HG03060 (cell line): Measurements from ENCODE around the gene EPHA10.
"Not testable (repeated sequence)": the region's sequence is repeated elsewhere in the genome, so short reads cannot be mapped to it uniquely, and the experiment has no call there.

ENCODE experiments used
- ATAC-seq: cut with Tn5 transposase; IDR thresholded peaks from one replicate; pipeline ENCODE4 v1.9.1; 2021; ENCODE audit warnings: low read depth, moderate number of reproducible peaks; ENCODE audit not compliant: unreplicated experiment

The EPHA10 gene

DNA sequence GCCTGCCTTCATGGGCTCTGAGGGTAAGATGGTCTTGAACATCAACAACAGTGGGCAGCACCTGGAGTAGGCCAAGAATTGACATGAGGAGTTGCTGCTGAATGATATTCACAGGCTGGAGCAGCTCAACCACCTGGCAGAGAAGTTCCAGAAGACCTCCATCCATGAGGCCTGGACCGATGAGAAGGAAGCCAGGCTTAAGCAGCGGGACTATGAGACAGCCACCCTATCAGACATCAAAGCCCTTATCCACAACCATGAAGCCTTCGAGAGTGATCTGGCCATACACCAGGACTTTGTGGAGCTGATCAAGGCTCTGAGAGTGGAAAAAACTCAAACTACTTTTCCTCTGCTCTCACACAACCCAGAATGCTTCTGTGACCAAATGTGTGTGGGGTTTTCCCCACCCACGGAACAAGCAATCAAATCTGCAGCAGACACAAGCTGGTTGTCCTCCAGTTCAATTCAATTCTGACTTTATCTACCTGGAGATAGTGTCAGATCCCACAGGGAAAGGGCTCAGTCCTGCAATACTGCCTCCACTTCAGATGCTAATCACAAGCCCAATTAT lies 12.1 kb upstream of the EPHA10 start:
- no peak for ATAC-seq

DNA sequence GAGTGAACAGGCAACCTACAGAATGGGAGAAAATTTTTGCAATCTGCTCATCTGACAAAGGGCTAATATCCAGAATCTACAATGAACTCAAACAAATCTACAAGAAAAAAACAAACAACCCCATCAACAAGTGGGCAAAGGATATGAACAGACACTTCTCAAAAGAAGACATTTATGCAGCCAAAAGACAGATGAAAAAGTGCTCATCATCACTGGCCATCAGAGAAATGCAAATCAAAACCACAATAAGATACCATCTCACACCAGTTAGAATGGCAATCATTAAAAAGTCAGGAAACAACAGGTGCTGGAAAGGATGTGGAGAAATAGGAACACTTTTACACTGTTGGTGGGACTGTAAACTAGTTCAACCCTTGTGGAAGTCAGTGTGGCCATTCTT lies 6.5 kb upstream of the EPHA10 start:
- not testable (repeated sequence) for ATAC-seq

DNA sequence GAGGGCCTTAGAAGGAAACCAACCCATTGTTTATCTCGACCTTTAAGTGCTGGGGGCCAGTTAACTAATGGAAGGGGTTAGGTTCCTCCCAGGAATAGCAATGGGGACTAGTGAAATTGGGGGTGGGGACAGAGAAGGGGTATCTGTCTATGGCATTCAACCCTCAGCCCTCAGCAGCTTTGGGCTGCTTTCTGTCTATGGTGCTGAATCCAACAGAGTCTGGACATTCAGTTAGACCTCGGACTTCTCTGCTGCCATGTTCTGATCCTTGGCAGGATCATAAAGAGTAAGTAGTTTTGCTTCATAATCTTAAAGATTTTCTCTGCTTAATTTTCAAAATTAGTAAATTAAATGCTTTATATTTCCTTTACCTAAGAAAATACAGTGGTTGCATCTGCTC lies 2.6 kb upstream of the EPHA10 start:
- ATAC-seq = no peak

DNA sequence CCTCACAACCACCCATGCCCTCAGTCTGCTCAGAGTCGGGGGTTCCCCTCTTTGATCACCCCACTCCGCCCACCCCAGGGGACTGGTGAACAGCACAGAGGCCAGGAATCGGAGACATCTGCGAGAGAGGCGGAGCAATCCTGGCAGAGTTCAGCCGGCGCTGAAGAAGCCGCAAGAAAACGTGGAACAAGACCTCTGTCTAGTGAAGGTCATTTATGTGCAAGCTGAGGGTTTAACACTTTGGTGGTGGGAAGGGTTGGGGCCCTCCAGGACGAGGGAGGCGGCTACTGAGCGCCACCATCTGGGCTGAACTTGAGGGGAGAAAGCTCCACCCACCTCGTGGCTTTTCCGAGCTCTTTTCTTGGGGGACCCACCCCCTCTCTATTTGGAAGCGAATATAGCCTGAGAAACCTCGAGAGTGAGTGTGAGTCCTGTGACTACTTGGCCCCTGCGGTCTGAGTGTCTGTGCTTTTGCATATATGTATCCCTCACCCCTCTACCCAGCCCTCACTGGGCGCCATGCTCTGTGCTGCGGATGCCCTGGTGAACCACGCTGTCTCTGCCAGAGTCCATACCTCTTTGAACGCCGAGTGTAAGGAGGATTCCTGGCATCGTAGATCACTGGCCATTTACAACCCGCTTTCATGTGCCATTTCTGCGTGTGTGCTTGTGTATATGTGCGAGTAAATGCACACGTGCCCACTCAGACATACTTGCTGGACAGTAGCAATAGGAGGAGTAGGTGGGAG lies 1.2 kb upstream of the EPHA10 start:
- ATAC-seq = no peak

DNA sequence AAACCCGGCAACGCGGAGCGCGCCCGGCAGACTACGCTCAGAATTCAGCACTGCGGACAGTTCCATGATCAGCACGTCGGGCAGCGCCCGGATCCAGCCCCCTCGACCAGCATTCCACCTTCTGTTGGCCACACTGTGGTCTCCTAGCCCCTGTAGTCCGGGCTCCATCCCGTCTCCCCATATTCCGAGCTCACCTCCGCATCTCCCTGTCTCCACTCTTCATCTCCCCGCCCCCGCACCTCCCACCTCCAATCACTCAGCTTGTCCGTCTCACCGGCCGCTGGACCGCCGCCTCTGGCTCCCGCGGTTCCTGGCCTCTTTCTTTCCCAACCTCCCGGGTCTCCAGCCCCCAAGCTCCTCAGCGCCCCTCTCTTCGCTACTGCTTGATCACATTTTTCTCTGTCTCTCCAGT lies 500 bp downstream of the EPHA10 start:
- no peak for ATAC-seq

DNA sequence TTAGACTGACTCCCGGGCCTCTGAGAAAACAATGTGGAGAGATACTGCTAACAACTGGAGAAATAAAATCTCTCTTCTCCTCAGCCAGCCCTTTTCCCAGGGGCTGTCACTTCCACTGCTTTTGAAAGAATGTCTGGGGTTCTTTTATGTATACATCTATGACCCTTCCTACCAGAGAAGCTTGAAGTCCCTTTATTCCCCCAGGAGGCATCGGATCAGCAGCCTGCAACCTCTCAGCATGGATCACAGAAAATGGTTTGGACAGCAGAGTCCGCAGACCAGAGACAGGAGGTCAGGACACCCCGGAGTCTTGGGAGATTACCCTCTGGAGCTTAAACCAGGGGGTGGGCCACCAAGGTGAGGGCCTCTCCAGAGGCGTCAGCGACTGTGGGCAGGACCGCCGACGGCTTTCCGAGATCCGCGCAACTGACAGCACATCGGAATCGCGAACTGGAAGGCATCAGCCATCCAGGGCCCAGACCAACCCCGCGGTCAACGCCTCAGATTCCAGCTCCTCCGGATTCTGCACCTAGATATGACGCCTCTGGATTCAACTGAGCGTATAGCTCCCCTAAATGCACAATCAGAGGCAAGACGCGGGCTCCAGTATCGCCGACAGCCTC lies 1.0 kb downstream of the EPHA10 start:
- no peak for ATAC-seq

DNA sequence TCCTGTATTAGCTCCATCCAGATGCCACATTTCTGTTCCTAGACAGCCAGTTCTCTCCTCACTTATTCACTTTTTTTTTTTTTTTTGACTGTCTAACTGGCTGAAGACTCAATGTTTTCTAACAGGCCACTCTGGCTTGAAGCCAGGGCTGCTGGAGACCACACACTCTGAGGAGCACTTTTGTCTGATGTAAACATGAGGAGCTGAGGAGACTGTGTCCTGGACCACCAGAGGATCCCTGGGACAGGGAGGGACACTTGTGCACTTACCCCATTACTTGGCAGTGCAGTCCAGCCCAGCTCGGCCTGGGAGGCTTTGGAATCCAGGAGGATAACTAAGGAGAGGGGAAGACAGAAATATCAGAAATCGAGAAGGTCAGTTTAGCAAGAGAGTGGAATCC lies 2.4 kb downstream of the EPHA10 start:
- ATAC-seq = no peak

DNA sequence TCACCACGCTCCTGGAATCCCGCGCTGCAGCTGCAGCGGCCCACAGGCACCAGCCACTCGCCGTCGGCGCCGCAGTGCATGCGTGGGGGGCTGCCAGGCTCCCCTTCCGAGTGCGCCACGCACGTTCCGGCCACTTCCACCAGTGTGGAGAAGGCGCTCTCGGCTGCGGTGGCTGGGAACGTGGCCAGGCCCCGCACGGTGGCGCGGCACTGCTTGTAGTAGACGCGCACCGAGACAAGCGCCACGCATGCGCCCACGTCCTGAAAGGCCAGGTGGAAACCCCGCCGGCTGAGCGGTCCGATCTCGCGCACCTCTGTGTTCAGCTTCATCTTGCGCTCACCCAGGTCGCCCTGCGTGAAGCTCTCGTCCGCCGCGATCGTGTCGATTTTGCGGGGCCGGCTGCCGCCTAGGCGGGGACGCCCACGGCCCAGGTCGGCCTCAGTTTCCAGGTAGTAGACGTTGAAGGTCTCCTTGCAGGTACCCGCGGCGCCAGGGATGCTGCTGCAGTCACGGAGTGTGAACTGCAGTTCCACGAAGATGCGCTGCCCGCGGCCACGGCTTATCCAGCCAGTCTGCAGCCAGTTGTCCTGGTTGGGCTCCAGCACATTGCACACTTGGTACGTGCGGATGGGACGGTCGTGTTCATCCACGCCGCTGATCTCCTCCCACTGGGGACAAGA lies 3.4 kb downstream of the EPHA10 start:
- ATAC-seq = no peak

DNA sequence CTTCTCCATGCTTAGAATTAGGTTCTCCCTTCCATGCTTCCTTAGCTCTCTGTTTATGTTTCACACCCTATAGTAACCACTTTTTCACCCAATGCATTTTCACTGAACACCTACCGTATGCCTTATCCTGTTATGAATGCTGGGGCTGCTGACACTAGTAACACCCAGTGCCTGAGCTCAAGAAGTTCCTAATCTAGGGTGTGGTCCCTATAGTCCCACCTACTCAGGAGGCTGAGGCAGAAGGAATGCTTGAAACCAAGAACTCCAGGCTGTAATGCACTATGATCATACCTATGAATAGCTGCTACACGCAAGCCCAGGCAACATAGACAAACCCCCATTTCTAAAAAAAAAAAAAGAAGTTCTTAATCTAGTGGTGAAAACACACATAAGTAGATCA lies 5.5 kb downstream of the EPHA10 start:
- ATAC-seq = no peak

DNA sequence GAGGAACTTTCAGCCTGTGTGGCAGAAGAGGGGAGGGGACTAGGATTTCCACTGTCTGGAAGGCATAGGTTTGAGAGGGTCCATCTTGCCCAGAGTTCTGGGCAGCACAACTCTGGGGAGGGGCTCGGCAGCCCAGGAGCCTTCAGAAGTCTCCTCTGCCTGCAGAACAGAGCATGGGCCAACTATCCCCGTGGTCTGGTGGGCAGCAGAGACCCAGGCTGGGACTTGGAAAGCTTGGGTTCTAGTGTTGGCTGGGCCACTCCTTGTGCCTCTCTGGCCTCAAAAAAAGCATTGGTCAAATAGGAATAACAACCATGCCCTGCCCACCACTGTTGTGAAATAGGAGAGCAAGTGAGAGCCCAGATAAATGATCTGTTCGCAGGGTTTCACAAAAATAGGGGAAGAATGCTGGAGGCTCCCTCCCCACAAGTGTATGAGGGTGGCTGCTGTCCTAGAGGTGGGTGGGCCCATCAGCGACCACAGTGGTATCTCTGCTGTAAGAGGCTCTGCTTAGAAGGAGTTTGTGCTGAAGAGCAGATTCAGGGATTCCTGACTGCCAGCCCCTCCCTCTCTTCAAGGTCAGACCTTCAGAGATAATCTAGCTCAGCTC lies 8.9 kb downstream of the EPHA10 start:
- ATAC-seq = no peak

DNA sequence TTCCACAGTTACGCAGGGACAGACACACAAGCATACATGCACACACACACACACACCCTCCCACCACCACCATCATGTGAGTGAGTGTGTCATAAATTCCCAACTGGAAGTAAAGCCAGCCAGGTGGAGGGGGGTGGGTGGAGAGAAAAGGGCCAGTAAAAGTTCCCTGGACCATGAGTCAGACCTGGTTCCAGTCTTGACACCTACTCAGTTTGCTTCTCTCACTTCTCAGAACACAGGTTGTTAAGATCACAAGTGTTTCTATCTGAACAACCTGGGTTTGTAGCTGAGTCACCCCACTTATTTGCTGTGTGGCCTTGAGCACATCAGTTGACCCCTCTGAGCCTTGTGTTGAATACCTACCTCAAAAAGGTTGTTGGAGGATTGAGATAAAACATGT lies 9.6 kb downstream of the EPHA10 start:
- ATAC-seq = no peak

DNA sequence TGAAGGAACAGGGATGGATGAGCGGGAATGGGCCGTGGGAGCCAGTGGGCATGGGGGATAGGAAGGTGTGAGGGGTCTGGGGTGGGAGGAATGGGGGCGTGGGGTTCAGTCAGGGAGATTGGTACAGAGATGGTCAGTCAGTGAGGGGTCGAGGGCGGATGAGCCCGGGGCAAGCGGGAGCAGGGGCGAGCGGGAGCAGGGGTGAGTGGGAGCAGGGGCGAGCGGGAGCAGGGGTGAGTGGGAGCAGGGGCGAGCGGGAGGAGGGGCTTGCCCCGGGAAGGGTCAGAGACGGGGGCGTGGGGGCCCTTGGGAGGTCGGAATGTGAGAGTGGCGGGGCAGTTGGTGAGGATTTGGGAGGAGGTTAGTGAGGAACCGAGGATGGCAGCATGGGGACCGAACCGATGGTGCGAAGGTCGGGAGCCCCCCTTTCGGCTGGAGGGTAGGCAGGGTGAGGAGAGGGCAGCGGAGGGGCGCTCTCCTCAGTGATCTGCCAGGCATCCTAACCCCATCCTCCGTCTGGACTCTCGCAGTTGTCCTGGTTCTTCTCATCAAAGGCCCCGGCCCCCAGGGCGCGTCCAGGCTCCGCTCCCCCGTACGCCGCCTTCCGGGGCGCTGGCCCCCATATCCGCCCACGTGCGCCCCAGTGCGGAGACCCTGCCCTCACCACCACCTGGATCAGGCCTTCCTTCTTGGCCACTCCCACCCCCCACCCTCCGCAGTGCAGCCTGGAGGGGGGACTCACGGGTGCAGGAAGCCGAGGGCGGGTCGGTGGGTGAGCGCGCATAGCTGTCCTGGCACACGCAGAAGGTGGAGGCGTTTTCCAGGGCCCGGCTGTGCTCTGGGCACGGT lies 11.2 kb downstream of the EPHA10 start:
- ATAC-seq = no peak

DNA sequence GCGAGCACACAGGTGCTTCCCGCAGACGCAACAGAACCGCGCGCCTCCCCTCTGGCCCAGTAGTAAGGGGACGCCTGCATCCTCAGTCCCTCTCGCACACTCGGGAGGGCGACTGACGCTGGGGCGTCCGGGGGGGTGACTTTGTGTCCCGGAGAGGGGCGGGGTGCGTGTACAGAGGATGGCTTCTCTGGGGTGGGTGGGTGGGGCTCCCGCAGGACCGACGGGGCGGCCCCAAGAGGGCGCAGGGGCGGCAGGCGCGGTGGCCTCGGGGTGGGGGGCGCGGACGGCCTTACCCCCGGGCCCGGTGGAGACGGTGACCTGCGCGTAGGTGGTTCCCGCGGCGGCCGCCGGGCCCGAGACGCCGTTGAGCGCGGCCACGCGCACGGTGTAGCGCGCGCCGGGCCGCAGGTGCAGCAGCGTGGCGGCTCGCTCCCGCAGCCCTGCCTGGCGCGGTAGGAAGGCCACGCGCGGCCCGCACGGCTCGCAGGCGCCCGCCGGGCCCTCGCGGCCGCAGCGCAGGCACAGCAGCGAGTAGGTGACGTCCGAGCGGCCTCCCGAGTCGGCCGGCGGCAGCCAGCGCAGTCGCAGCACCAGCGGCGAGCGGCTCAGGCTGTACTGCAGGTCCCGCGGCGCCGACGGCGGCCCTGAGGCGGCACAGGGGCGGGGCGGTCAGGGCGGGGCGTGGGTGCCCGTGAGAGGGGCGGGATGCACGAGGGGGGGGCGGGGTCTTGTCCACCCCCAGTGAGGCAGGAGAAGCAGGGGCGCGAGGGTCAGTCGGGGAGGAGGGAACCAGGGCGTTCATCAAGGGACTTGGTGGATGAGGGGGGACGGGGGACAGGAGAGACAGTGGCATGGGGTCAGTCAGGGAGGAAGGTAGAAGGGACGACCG lies 12.1 kb downstream of the EPHA10 start:
- no peak for ATAC-seq

DNA sequence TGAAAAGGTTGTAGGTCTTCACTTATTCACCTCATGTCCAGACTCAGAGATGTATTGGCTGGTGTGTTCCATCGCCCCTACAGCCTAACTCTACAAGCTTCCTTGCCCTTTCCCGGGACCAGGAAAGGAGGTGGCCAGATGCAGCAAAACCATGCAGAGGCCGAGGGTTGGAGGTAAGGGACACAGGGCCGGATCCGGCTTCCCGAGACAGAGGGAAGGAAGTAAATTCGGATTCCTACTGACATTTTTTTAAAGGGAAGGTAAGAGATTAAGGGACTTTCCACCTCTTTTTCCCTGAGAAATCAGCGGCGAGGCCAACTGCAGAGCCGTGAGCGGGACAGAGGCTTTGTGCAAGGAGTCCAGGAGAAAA lies 12.7 kb downstream of the EPHA10 start:
- ATAC-seq = no peak

DNA sequence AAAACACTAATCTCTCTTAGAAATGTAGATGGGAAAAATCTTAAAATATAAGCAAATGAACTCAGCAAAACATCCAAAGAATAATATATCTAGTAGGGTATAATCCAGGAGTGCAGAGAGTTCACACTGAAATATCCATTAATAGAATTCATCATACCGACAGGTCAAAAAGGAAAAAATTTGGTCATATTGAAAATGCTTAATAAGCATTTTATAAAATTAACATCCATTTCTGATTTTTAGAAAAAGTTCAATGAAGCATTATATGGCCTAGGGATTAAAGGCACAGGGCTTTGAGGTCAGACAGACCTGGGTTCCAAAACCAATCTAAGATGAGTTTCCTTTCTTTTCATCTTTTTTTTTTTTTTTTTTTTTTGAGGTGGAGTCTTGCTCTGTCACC lies 16.4 kb downstream of the EPHA10 start:
- ATAC-seq = no peak

DNA sequence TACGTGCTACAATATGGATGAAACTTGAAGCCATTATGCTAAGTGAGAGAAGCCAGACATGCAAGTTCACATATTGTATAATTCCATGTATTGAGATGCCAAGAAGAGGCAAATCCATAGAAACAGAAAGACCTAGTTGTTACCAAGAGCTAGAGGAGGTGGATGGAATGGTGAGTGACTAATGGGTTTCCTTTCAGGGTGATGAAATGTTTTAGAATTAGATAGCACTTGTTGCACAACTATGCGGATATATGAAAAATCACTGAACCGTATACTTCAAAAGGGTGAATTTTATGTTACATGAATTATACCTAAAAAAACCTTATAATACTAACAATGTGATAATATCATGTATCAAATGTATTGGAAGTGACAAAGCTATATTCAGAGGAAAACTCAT lies 18.1 kb downstream of the EPHA10 start:
- ATAC-seq = no peak

DNA sequence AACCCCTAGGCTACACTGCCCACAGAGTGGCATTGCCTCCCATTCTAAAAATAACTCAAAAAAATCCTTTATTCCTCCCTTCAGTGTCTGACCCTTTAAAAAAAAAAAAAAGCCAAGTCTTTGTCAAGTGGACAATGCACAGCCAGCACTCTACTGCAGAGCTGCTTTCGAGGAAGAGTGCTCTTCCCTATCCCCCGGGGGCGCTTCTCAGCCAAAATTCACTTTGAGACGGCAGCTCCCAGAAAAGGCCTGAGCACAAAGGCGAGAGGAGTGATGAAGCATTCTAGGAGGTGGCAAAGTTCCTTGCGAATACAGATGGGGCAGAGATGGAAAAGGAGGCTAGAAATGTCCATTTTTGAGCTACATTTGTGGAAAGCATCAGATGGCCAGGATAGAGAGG lies 23.3 kb downstream of the EPHA10 start:
- ATAC-seq = no peak

DNA sequence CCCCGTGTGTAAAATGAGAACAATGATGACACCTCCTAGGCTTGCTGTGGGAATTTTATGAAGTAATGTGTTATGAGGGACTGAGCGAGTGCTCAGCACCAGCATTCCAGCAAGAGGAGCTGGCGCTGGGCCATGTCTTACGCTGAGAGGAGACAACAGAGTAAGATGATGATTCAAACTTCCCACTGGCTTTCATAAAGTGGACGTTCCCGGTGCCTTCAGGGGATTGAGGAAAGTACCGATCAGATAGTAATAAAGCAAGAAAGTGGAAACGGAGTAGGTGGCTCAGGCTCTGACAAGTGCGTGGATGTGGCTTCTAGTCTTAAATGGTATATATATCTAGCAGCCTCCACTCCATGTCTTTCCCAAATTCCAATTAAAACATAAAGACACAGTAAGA lies 23.8 kb downstream of the EPHA10 start:
- ATAC-seq = no peak

DNA sequence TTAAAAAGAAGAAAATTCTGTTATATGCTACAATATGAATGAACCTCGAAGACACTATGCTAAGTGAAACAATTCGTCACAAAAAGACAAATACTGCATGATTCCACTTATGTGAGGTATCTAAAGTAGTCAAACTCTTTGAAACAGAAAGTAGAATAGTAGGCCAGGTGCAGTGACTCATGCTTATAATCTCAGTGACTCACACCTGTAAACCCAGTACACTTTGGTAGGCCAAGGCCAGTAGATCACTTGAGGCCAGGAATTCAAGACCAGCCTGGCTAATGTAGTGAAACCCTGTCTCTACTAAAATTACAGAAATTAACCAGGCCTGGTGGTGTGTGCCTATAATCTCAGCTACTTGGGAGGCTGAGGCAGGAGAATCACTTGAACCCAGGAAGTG lies 25.7 kb downstream of the EPHA10 start:
- ATAC-seq = no peak
